H1 (cell line): ENCODE results near the gene SNRPN. TPM values are rescaled to one million over a fixed set of nuclear protein-coding genes. Genes with fewer than 3 reads are reported as not detected.

ENCODE experiments used
- CTCF ChIA-PET: fragments of 300-600 bp; sonication (Branson Sonifier 250); formaldehyde crosslinking; loops from one replicate; lab custom pipeline; 2021; ENCODE audit not compliant: partially characterized antibody; lab: Charles Lee
- POLR2A ChIA-PET: fragments of 300-600 bp; sonication (Branson Sonifier 250); formaldehyde crosslinking; loops from one replicate; lab custom pipeline; 2021; ENCODE audit warnings: inconsistent platforms; ENCODE audit not compliant: partially characterized antibody; lab: Charles Lee
- DNase-seq, 2 experiments: peaks; one replicate each; pipeline versions ENCODE4 v3.0.0 to v3.0.0-alpha.2; 2010 to 2022; ENCODE audit warnings: low spot score in 2 of 2, low read depth in 1 of 2, mixed read lengths in 1 of 2
- FAIRE-seq: peaks from 2 replicates; lab custom pipeline; 2011; peaks lifted over from hg19 to GRCh38; lab: Jason Lieb, UNC
- H2AFZ ChIP-seq: 2 replicates; pipeline ENCODE4 v1.8.1; 2012; ENCODE audit warnings: low read length, inconsistent platforms
- H2AK5ac ChIP-seq: 2 replicates; pipeline ENCODE4 v1.6.1; 2013; ENCODE audit warnings: low read depth, low read length
- H2BK120ac ChIP-seq: replicated peaks from 2 replicates; pipeline ENCODE3; 2013; ENCODE audit warnings: low read depth, low read length, inconsistent platforms
- H2BK12ac ChIP-seq: 2 replicates; pipeline ENCODE4 v1.6.1; 2013; ENCODE audit warnings: low read depth, low read length
- H2BK15ac ChIP-seq: 2 replicates; pipeline ENCODE4 v1.6.1; 2013; ENCODE audit warnings: low read length
- H2BK20ac ChIP-seq: 2 replicates; pipeline ENCODE4 v1.6.1; 2013; ENCODE audit warnings: low read length
- H2BK5ac ChIP-seq: 2 replicates; pipeline ENCODE4 v1.6.1; 2013; ENCODE audit warnings: low read depth, low read length
- H3K14ac ChIP-seq: 2 replicates; pipeline ENCODE4 v1.6.1; 2013; ENCODE audit warnings: inconsistent platforms; ENCODE audit not compliant: insufficient read length
- H3K18ac ChIP-seq: 2 replicates; pipeline ENCODE4 v1.6.1; 2013; ENCODE audit warnings: low read length; ENCODE audit errors: extremely low read depth
- H3K23ac ChIP-seq: 2 replicates; pipeline ENCODE4 v1.6.1; 2013; ENCODE audit warnings: inconsistent platforms; ENCODE audit not compliant: insufficient read length
- H3K23me2 ChIP-seq: 2 replicates; pipeline ENCODE4 v1.6.1; 2013; ENCODE audit warnings: low read depth, low read length
- H3K27ac ChIP-seq: 2 replicates; pipeline ENCODE4 v1.6.1; 2011; ENCODE audit warnings: low read depth, low read length, inconsistent platforms
- H3K27me3 ChIP-seq, 4 experiments: replicated peaks in 1 of 4; 1 replicate in 1 of 4; 2 replicates in 3 of 4; pipeline versions ENCODE4 v1.6.1 to v1.8.1; 2011 to 2013; ENCODE audit warnings: low read length in 3 of 4, mild to moderate bottlenecking in 3 of 4, inconsistent platforms in 2 of 4, mixed read lengths in 2 of 4, moderate library complexity in 1 of 4; ENCODE audit not compliant: control insufficient read depth in 3 of 4, insufficient read depth in 3 of 4; ENCODE audit errors: extremely low read depth in 1 of 4
- H3K36me3 ChIP-seq, 4 experiments: 2 replicates each; pipeline versions ENCODE4 v1.6.1 to v1.8.1; 2011 to 2013; ENCODE audit warnings: mild to moderate bottlenecking in 4 of 4, low read length in 3 of 4, moderate library complexity in 2 of 4, control low read depth in 1 of 4, inconsistent platforms in 1 of 4; ENCODE audit not compliant: insufficient read depth in 4 of 4, control insufficient read depth in 2 of 4
- H3K4ac ChIP-seq: replicated peaks from 2 replicates; pipeline ENCODE3; 2013; ENCODE audit warnings: low read length, low read depth, mixed read lengths, inconsistent platforms; ENCODE audit not compliant: insufficient read length
- H3K4me1 ChIP-seq, 4 experiments: replicated peaks in 1 of 4; 1 replicate in 1 of 4; 2 replicates in 3 of 4; pipeline versions ENCODE4 v1.6.1 to v1.8.1; 2011 to 2013; ENCODE audit warnings: low read length in 3 of 4, inconsistent platforms in 2 of 4, mixed read lengths in 1 of 4; ENCODE audit not compliant: insufficient read depth in 4 of 4, control insufficient read depth in 3 of 4
- H3K4me2 ChIP-seq, 2 experiments: 2 replicates each; pipeline versions ENCODE4 v1.6.1 to v1.8.1; 2011 to 2013; ENCODE audit warnings: low read depth in 2 of 2, low read length in 2 of 2, control low read depth in 1 of 2, inconsistent platforms in 1 of 2, mild to moderate bottlenecking in 1 of 2; ENCODE audit not compliant: insufficient read depth in 1 of 2
- H3K4me3 ChIP-seq, 4 experiments: fragments of 200-600, 300-600 bp in 1 of 4; sonication (generic), shearing (Covaris generic), sonication (Bioruptor Twin) in 1 of 4; 2 replicates each; pipeline versions ENCODE4 v1.5.1 to v1.8.1; 2011 to 2016; ENCODE audit warnings: low read length in 4 of 4, low read depth in 3 of 4, control low read depth in 2 of 4, inconsistent platforms in 2 of 4, mild to moderate bottlenecking in 2 of 4, mixed read lengths in 1 of 4, moderate library complexity in 1 of 4; ENCODE audit not compliant: insufficient read depth in 2 of 4; ENCODE audit errors: extremely low read depth in 1 of 4
- H3K56ac ChIP-seq: replicated peaks from 2 replicates; pipeline ENCODE3; 2013; ENCODE audit warnings: low read depth, mild to moderate bottlenecking, mixed read lengths, low read length, inconsistent platforms; ENCODE audit not compliant: insufficient read length
- H3K79me1 ChIP-seq: 2 replicates; pipeline ENCODE4 v1.6.1; 2013; ENCODE audit warnings: low read depth, low read length, control low read depth
- H3K79me2 ChIP-seq, 2 experiments: 2 replicates each; pipeline versions ENCODE4 v1.6.1 to v1.8.1; 2012 to 2013; ENCODE audit warnings: low read length in 2 of 2, mild to moderate bottlenecking in 2 of 2, inconsistent platforms in 1 of 2; ENCODE audit not compliant: insufficient read depth in 2 of 2, control insufficient read depth in 1 of 2
- H3K9ac ChIP-seq, 4 experiments: replicated peaks in 1 of 4; 1 replicate in 1 of 4; 2 replicates in 3 of 4; pipeline versions ENCODE4 v1.6.1 to v1.8.1; 2011 to 2013; ENCODE audit warnings: low read depth in 3 of 4, low read length in 3 of 4, control low read depth in 2 of 4, mild to moderate bottlenecking in 2 of 4, moderate library complexity in 2 of 4, inconsistent platforms in 1 of 4; ENCODE audit errors: extremely low read depth in 1 of 4
- H3K9me3 ChIP-seq, 2 experiments: 2 replicates each; pipeline versions ENCODE4 v1.6.1 to v1.8.1; 2012 to 2013; ENCODE audit warnings: mild to moderate bottlenecking in 2 of 2, moderate library complexity in 2 of 2, control low read depth in 1 of 2, inconsistent platforms in 1 of 2, low read depth in 1 of 2, low read length in 1 of 2, mixed read lengths in 1 of 2; ENCODE audit not compliant: insufficient read depth in 2 of 2
- H4K20me1 ChIP-seq, 2 experiments: replicated peaks in 1 of 2; 2 replicates each; pipeline versions ENCODE3 to v1.8.1; 2011 to 2013; ENCODE audit warnings: inconsistent platforms in 2 of 2, low read length in 2 of 2, mild to moderate bottlenecking in 1 of 2; ENCODE audit not compliant: insufficient read depth in 2 of 2, control insufficient read depth in 1 of 2
- H4K5ac ChIP-seq: 2 replicates; pipeline ENCODE4 v1.6.1; 2013; ENCODE audit warnings: low read length, low read depth, mixed read lengths, inconsistent platforms; ENCODE audit not compliant: insufficient read length
- H4K8ac ChIP-seq: 2 replicates; pipeline ENCODE4 v1.8.0; 2013; ENCODE audit warnings: mild to moderate bottlenecking, moderate library complexity, low read length, inconsistent platforms; ENCODE audit not compliant: insufficient read depth; ENCODE audit errors: extremely low read depth
- H4K91ac ChIP-seq: replicated peaks from 2 replicates; pipeline ENCODE3; 2013; ENCODE audit warnings: low read length, mixed read lengths, inconsistent platforms; ENCODE audit not compliant: insufficient read length
- RAD21 ChIP-seq, 2 experiments: IDR thresholded peaks in 1 of 2; conservative IDR thresholded peaks in 1 of 2; 2 replicates each; pipeline ENCODE4 v1.6.1; 2011; ENCODE audit warnings: low read depth in 2 of 2, low read length in 2 of 2, improper control_type of control experiment in 1 of 2, inconsistent platforms in 1 of 2, mild to moderate bottlenecking in 1 of 2, moderate library complexity in 1 of 2
- whole genome bisulfite sequencing, 2 experiments: shearing (Covaris generic) in 1 of 2; methylation state at CpG; one replicate each; pipeline versions ENCODE4 v1.1.6 to v1.1.7; 2013 to 2015; ENCODE audit warnings: low lambda C conversion rate in 2 of 2, mixed read lengths in 2 of 2, inconsistent platforms in 1 of 2, low coverage in 1 of 2, missing lambda C conversion rate in 1 of 2; ENCODE audit not compliant: insufficient replicate concordance in 2 of 2, insufficient coverage in 1 of 2, insufficient read length in 1 of 2; ENCODE audit errors: extremely low coverage in 1 of 2, missing lambda C conversion rate in 1 of 2; 5-methylcytosine and 5-hydroxymethylcytosine counted together
- polyA plus RNA-seq, 7 experiments: library from polyadenylated mRNA; depleted of rRNA in 3 of 7; stranded (reverse) in 5 of 7; unstranded in 2 of 7; fragments of >200 nt in 5 of 7; fragments of 200-250 nt in 2 of 7; gene quantifications; 1 replicate in 5 of 7; 2 replicates in 1 of 7; 4 replicates in 1 of 7; pipeline versions ENCODE4 v1.2.1 to v1.2.3, GENCODE V29; 2011 to 2013; ENCODE audit warnings: missing spikeins in 2 of 7, mixed read lengths in 2 of 7
- total RNA-seq: library from RNA; stranded (reverse); fragmentation: NEBNext Ultra II Directional; extraction: Animal tissue kit (Norgen Biotek cat#: 25700); gene quantifications from 2 replicates; pipeline ENCODE4 v1.2.1, GENCODE V29; 2021

The SNRPN gene
- total and polyA plus RNA-seq, 2 of the 8 experiments (the other 6 are each of a cell fraction or from before 2014, with no cell fraction given) = 905 to 1,396 TPM

GRCh38 chr15:24948495-24948894 is 6.3 kb upstream of the SNRPN start:
- no peak overlapping the region for H2BK12ac ChIP-seq
- no peak overlapping the region for H3K4ac ChIP-seq
- H3K18ac ChIP-seq = no peak overlapping the region
- H2BK15ac ChIP-seq = no peak overlapping the region
- no peak overlapping the region for H3K14ac ChIP-seq
- H3K27me3 ChIP-seq = no peaks in the 10 kb centered on the region
- peaks cover 0 to 6% (median 2%) of the 10 kb centered on the region in 4 experiments; a peak in 2 of 7 replicates for H3K4me1 ChIP-seq
- no peak overlapping the region for H3K56ac ChIP-seq
- H4K8ac ChIP-seq = no peak overlapping the region
- ChIA-PET CTCF (no interaction called here), POLR2A (no interaction called here)
- no peaks in the 10 kb centered on the region for H3K23me2 ChIP-seq
- no peak overlapping the region for H2AFZ ChIP-seq
- no peak overlapping the region for H3K4me3 ChIP-seq
- TF ChIP-seq RAD21 (IDR thresholded peaks at IDR 0.05 in 1 of 2, conservative IDR thresholded peaks at IDR 0.05 in 1 of 2; ENCODE audit: low read depth in 2 of 2, low read length in 2 of 2) = no peak
- TF ChIP-seq, all 59 proteins: peak for 0
- peaks cover 0 to 20% of the 10 kb centered on the region in 2 experiments; a peak in 2 of 4 replicates for H3K79me2 ChIP-seq
- no peak overlapping the region for H2BK5ac ChIP-seq
- H3K79me1 ChIP-seq = no peaks in the 10 kb centered on the region
- no peak overlapping the region for H4K91ac ChIP-seq
- peaks cover 0 to 2% of the 10 kb centered on the region in 2 experiments; a peak in 1 of 4 replicates for H3K9me3 ChIP-seq
- H3K36me3 ChIP-seq = no peaks in the 10 kb centered on the region
- H3K4me2 ChIP-seq = no peak overlapping the region
- no peak overlapping the region for H3K9ac ChIP-seq
- H3K23ac ChIP-seq = no peak overlapping the region
- no peaks in the 10 kb centered on the region for H4K20me1 ChIP-seq
- WGBS, 2 experiments = 89% methylated on average over 3 of the region's 3 CpGs; no CpG with 5 or more reads in 1 of the 2 experiments
- no peak for DNase-seq
- no peak for FAIRE-seq
- H2BK20ac ChIP-seq = no peak overlapping the region
- H3K27ac ChIP-seq = no peak overlapping the region
- no peak overlapping the region for H4K5ac ChIP-seq
- H2AK5ac ChIP-seq = no peak overlapping the region
- H2BK120ac ChIP-seq = no peak overlapping the region
